H9 (cell line): ENCODE data around the gene C3. TPM values are rescaled to one million over a fixed set of nuclear protein-coding genes. Genes with fewer than 3 reads are reported as not detected.

ENCODE experiments used
- DNase-seq: peaks from one replicate; pipeline ENCODE4 v3.0.0-alpha.2; 2017
- H2AFZ ChIP-seq: one replicate; pipeline ENCODE4 v1.6.1; 2013; ENCODE audit warnings: mild to moderate bottlenecking, low read length, control low read depth, moderate library complexity
- H2AK5ac ChIP-seq: 2 replicates; pipeline ENCODE4 v1.6.1; 2013; ENCODE audit warnings: low read length, control low read depth, mixed read lengths; ENCODE audit not compliant: insufficient read length
- H2BK120ac ChIP-seq: one replicate; pipeline ENCODE4 v1.6.1; 2013; ENCODE audit warnings: low read depth, mild to moderate bottlenecking, low read length, control low read depth, inconsistent platforms; ENCODE audit not compliant: poor library complexity, severe bottlenecking
- H2BK12ac ChIP-seq: 2 replicates; pipeline ENCODE4 v1.6.1; 2013; ENCODE audit warnings: low read length, control low read depth, mixed read lengths, low read depth; ENCODE audit not compliant: insufficient read length
- H2BK15ac ChIP-seq: 2 replicates; pipeline ENCODE4 v1.6.1; 2013; ENCODE audit warnings: low read depth, low read length, control low read depth
- H2BK20ac ChIP-seq: one replicate; pipeline ENCODE4 v1.6.1; 2013; ENCODE audit warnings: low read depth, mild to moderate bottlenecking, low read length, control low read depth, inconsistent platforms; ENCODE audit not compliant: poor library complexity, severe bottlenecking
- H2BK5ac ChIP-seq: 2 replicates; pipeline ENCODE4 v1.6.1; 2013; ENCODE audit warnings: low read length, control low read depth, mixed read lengths; ENCODE audit not compliant: insufficient read length
- H3K14ac ChIP-seq: 2 replicates; pipeline ENCODE4 v1.6.1; 2013; ENCODE audit warnings: low read length, control low read depth; ENCODE audit not compliant: insufficient read depth
- H3K18ac ChIP-seq: 2 replicates; pipeline ENCODE4 v1.6.1; 2013; ENCODE audit warnings: low read depth, mild to moderate bottlenecking, mixed read lengths, low read length, control low read depth; ENCODE audit not compliant: insufficient read length
- H3K23ac ChIP-seq: 2 replicates; pipeline ENCODE4 v1.6.1; 2013; ENCODE audit warnings: low read length, control low read depth, mixed read lengths, low read depth; ENCODE audit not compliant: insufficient read length
- H3K23me2 ChIP-seq: 2 replicates; pipeline ENCODE4 v1.6.1; 2013; ENCODE audit warnings: low read depth, mild to moderate bottlenecking, mixed read lengths, low read length, control low read depth; ENCODE audit not compliant: insufficient read length, poor library complexity, severe bottlenecking
- H3K27ac ChIP-seq: 2 replicates; pipeline ENCODE4 v1.5.1; 2013; ENCODE audit warnings: low read length, control low read depth, mixed read lengths, low read depth; ENCODE audit not compliant: insufficient read length
- H3K27me3 ChIP-seq: 2 replicates; pipeline ENCODE4 v1.6.1; 2013; ENCODE audit warnings: low read length, control low read depth, inconsistent platforms; ENCODE audit not compliant: insufficient read depth
- H3K4ac ChIP-seq: 2 replicates; pipeline ENCODE4 v1.6.1; 2013; ENCODE audit warnings: low read depth, mild to moderate bottlenecking, control low read depth, inconsistent platforms, low read length, moderate library complexity
- H3K4me1 ChIP-seq: 2 replicates; pipeline ENCODE4 v1.6.1; 2013; ENCODE audit warnings: low read length, control low read depth, inconsistent platforms; ENCODE audit not compliant: insufficient read depth
- H3K4me2 ChIP-seq: 2 replicates; pipeline ENCODE4 v1.6.1; 2013; ENCODE audit warnings: low read length, control low read depth, mixed read lengths; ENCODE audit not compliant: insufficient read length, insufficient read depth
- H3K56ac ChIP-seq: 2 replicates; pipeline ENCODE4 v1.6.1; 2013; ENCODE audit warnings: low read depth, mild to moderate bottlenecking, mixed read lengths, low read length, control low read depth; ENCODE audit not compliant: insufficient read length
- H3K79me1 ChIP-seq: 2 replicates; pipeline ENCODE4 v1.6.1; 2013; ENCODE audit warnings: low read depth, mild to moderate bottlenecking, moderate library complexity, low read length, control low read depth, inconsistent platforms; ENCODE audit not compliant: insufficient read depth, poor library complexity, severe bottlenecking
- H3K79me2 ChIP-seq: 2 replicates; pipeline ENCODE4 v1.6.1; 2013; ENCODE audit warnings: low read length, control low read depth, inconsistent platforms; ENCODE audit not compliant: insufficient read depth
- H3K9ac ChIP-seq: 2 replicates; pipeline ENCODE4 v1.6.1; 2013; ENCODE audit warnings: low read length, control low read depth, mixed read lengths; ENCODE audit not compliant: insufficient read length; ENCODE audit errors: extremely low read depth
- H3K9me3 ChIP-seq: one replicate; pipeline ENCODE4 v1.6.1; 2013; ENCODE audit warnings: low read depth, low read length, inconsistent platforms; ENCODE audit not compliant: control insufficient read depth
- H3T11ph ChIP-seq: one replicate; pipeline ENCODE4 v1.6.1; 2013; ENCODE audit warnings: mild to moderate bottlenecking, low read length, control low read depth, inconsistent platforms
- H4K20me1 ChIP-seq: one replicate; pipeline ENCODE4 v1.6.1; 2013; ENCODE audit not compliant: control insufficient read depth, insufficient read length, insufficient read depth
- H4K5ac ChIP-seq: 2 replicates; pipeline ENCODE4 v1.6.1; 2013; ENCODE audit warnings: low read depth, mild to moderate bottlenecking, mixed read lengths, low read length, control low read depth; ENCODE audit not compliant: insufficient read length
- H4K8ac ChIP-seq: replicated peaks from 2 replicates; pipeline ENCODE4 v1.6.1; 2013; ENCODE audit warnings: low read length, control low read depth, mixed read lengths, low read depth; ENCODE audit not compliant: insufficient read length
- H4K91ac ChIP-seq: 2 replicates; pipeline ENCODE4 v1.6.1; 2013; ENCODE audit warnings: low read depth, mild to moderate bottlenecking, moderate library complexity, mixed read lengths, low read length, control low read depth; ENCODE audit not compliant: insufficient read length
- H3K27ac Mint-ChIP-seq, 3 experiments: 2 replicates in 2 of 3; 3 replicates in 1 of 3; pipeline ENCODE4 v1.8.0; 2020 to 2021; ENCODE audit warnings: mixed read lengths in 3 of 3, mild to moderate bottlenecking in 1 of 3, moderate library complexity in 1 of 3
- H3K27me3 Mint-ChIP-seq: 2 replicates; pipeline ENCODE4 v1.8.0; 2021; ENCODE audit warnings: low read depth, mild to moderate bottlenecking, moderate library complexity, mixed read lengths
- H3K36me3 Mint-ChIP-seq, 3 experiments: 2 replicates in 2 of 3; 3 replicates in 1 of 3; pipeline ENCODE4 v1.8.0; 2020 to 2021; ENCODE audit warnings: low read depth in 3 of 3, mixed read lengths in 3 of 3; ENCODE audit not compliant: insufficient read depth in 1 of 3
- H3K4me1 Mint-ChIP-seq, 2 experiments: 2 replicates each; pipeline ENCODE4 v1.8.0; 2020; ENCODE audit warnings: mixed read lengths in 2 of 2
- H3K4me3 Mint-ChIP-seq, 2 experiments: 2 replicates in 1 of 2; 3 replicates in 1 of 2; pipeline ENCODE4 v1.8.0; 2020 to 2021; ENCODE audit warnings: mild to moderate bottlenecking in 2 of 2, mixed read lengths in 2 of 2, moderate library complexity in 1 of 2
- H3K9me3 Mint-ChIP-seq, 2 experiments: 2 replicates in 1 of 2; 3 replicates in 1 of 2; pipeline ENCODE4 v1.8.0; 2020; ENCODE audit warnings: mild to moderate bottlenecking in 2 of 2, mixed read lengths in 2 of 2, moderate library complexity in 1 of 2
- CTCF ChIP-seq: fragments of 200-600 bp; sonication (generic); conservative IDR thresholded peaks from 3 replicates; pipeline ENCODE4 v1.8.0; 2021; ENCODE audit warnings: antibody characterized with exemption, mild to moderate bottlenecking
- WGBS: extraction: QIAGEN DNeasy Blood & Tissue Kit; methylation state at CpG from one replicate; pipeline ENCODE4 v1.1.7; 2013; ENCODE audit warnings: missing lambda C conversion rate, low lambda C conversion rate, mixed read lengths; ENCODE audit not compliant: insufficient read length; ENCODE audit errors: extremely low coverage; 5-methylcytosine and 5-hydroxymethylcytosine counted together
- total RNA-seq: library from RNA; stranded (reverse); gene quantifications from 2 replicates; pipeline ENCODE4 v1.2.1, GENCODE V29; 2021

The C3 gene
- total RNA-seq, 1 experiment from 2014 or later: 5.9 TPM

DNA sequence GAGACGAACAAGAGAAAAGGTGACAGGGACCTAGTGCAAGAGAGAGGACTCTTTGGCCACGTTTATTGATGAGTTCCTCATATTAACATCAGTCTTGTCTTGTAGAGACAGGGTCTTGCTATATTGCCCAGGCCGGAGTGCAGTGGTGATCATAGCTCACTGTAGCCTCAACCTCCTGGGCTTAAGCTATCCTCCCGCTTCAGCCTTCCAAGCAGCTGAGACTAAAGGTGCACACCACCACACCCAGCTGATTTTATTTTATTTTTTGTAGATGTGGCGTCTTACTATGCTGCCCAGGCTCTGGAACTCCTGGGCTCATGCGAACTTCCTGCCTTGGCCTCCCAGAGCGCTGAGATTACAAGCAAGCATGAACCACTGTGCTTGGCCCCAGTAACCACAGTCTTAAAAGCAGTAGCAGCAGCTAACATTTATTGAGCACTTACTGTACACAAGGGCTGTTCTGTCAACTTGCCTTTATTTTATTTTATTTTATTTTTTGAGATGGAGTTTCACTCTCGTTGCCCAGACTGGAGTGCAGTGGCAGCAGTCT lies 47.9 kb upstream of the C3 start:
- Histone ChIP-seq H3K56ac (no peak overlapping the region), H2BK15ac (no peak overlapping the region), H2BK20ac (no peak overlapping the region), H3K18ac (no peak overlapping the region), H3K14ac (no peak overlapping the region), H4K5ac (no peak overlapping the region), H3K9ac (no peak overlapping the region), H3K9me3 (no peaks in the 10 kb centered on the region), H3K4ac (no peak overlapping the region), H3K23ac (no peak overlapping the region), H4K20me1 (peaks cover 5% of the 10 kb centered on the region), H3K23me2 (peaks cover 16% of the 10 kb centered on the region), H2AFZ (no peak overlapping the region), H3K79me2 (no peaks in the 10 kb centered on the region; the same call in 1 of the 2 replicates), H4K91ac (no peak overlapping the region), H4K8ac (no peak overlapping the region), H2BK12ac (no peak overlapping the region), H3K4me2 (peak overlapping the region; percentile 58), H3K27ac (no peak overlapping the region), H2BK120ac (no peak overlapping the region), H2AK5ac (no peak overlapping the region), H3T11ph (no peak overlapping the region), H3K4me1 (0 out of 2 replicates have a peak, but pooled peaks cover 2% of the 10 kb centered on the region), H3K79me1 (no peaks in the 10 kb centered on the region), H2BK5ac (no peak overlapping the region), H3K27me3 (no peaks in the 10 kb centered on the region)
- peaks cover 23 to 24% of the 10 kb centered on the region in 2 experiments for H3K4me1 Mint-ChIP-seq
- no peaks in the 10 kb centered on the region for H3K27me3 Mint-ChIP-seq
- peaks cover 0 to 5% of the 10 kb centered on the region in 2 experiments; a peak in 3 of 5 replicates for H3K9me3 Mint-ChIP-seq
- peak overlapping the region; percentile 80 to 88 (median 88); a peak in 5 of 7 replicates for H3K27ac Mint-ChIP-seq
- no peak for DNase-seq
- H3K36me3 Mint-ChIP-seq: peaks cover 0 to 4% (median 0%) of the 10 kb centered on the region in 3 experiments; a peak in 2 of 7 replicates
- no peak for TF ChIP-seq CTCF
- peak overlapping the region; percentile 81 to 91 for H3K4me3 Mint-ChIP-seq
- no CpG with 5 or more reads among the region's 8 CpGs for WGBS
